SW 1271 (cell line): ENCODE results near the gene MNT.

Experiments
- DNase-seq, 2 experiments: peaks; one replicate each; lab custom pipeline; 2025; lab: John Stamatoyannopoulos, UW

The MNT gene

GRCh38 chr17:2380226-2380922 lies 20.5 kb downstream of the MNT start:
- no peak for DNase-seq

DNA sequence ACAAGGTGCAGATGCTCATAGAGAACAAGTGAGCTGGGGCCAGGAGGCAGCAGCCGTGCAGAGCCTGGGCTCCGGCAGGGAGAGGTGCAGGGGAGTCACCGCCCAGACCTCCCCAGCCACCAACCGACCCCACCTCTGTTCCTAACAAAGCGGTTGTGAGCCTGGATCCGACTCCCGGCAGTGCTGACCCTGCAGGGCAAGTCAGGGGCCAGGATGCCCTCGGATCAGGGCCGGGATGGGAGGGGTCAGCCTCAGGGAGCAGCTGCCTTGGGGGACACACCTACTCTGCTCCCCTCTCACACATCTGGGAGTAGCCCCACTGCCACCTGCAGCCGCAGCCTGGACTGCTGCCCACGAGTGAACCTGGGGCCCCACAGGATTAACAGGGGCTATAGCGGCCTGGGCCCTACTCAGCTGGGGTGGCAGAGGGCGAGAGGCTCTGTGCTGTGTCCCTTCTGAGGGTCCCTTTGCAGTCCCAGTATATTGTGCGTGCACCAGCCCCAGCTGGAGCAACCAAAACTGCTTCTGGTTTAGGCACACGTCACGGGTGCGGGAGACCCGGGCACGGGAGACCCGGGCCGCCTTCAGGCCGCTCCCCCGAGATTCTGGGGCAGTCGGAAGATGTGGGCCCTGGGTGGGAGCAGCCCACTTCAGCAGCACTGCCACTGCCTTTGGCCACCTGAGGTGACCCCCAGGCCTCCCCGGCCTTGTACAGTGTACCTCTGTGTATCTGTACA lies 21.2 kb downstream of the MNT start:
- DNase-seq = no peak

GRCh38 chr17:2378905-2379304 lies 22.0 kb downstream of the MNT start:
- DNase-seq = no peak

- DNase-seq = no peak
These were observed 23.2 kb downstream of the MNT start for GRCh38 chr17:2377659-2378058.

GRCh38 chr17:2376107-2376506 lies 24.8 kb downstream of the MNT start:
- no peak for DNase-seq

DNA sequence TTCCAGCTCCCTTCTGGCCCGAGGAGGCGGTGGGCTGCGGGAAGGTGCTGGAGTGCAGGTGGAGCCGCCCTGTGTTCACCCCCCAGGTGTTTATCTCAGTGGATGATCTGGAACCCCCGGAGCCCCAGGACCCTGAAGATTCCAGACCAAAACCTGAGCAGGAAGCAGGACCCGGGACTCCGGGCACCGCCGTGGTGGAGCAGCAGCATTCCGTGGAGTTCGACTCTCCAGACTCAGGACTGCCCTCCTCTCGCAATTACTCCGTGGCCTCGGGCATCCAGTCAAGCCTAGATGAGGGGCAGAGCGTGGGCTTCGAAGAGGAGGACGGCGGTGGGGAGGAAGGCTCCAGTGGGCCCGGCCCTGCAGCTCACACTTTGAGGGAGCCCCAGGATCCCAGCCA lies 25.5 kb downstream of the MNT start:
- no peak for DNase-seq

GRCh38 chr17:2374549-2375285 lies 26.1 kb downstream of the MNT start:
- no peak for DNase-seq

- no peak for DNase-seq
These were observed 27.7 kb downstream of the MNT start for GRCh38 chr17:2373179-2373578.

DNA sequence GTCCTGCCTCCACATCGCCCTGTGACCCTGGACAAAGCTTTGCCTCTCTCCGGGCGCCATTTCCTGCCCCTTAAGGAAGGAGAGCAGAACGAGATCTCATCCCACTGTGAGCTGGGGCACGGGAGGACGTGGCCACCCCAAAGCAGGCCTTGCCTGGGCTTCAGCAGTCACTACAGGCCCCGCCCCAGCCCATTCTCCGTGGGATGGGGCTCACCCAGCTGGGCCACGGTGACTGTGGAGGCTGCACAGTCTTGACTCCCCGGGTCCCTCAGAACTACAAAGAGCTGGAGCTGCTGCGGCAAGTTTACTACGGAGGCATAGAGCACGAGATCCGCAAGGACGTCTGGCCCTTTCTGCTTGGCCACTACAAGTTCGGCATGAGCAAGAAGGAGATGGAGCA lies 28.2 kb downstream of the MNT start:
- DNase-seq = no peak

DNA sequence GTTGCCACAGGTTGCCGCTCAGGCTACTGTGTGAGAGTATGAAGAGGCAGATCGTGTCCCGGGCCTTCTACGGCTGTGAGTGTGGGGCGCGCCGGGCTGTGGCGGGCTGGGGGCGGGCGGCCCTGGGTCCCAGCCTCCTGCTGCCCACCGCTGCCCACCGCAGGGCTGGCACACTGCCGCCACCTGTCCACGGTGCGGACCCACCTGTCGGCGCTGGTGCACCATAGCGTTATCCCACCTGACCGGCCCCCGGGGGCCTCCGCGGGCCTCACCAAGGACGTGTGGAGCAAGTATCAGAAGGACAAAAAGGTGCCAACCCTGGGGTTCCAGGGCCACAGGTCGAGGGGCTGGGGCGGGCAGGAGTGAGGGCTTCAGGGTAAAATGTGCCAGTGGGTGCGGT lies 28.7 kb downstream of the MNT start:
- DNase-seq = no peak

GRCh38 chr17:2371183-2372130 lies 29.4 kb downstream of the MNT start:
- no peak for DNase-seq

- no peak for DNase-seq
These were observed 30.7 kb downstream of the MNT start for GRCh38 chr17:2370211-2370589.

GRCh38 chr17:2369551-2370210 lies 31.2 kb downstream of the MNT start:
- DNase-seq = no peak

- DNase-seq = no peak
These were observed 31.8 kb downstream of the MNT start for GRCh38 chr17:2369039-2369438.

GRCh38 chr17:2368359-2368758 lies 32.5 kb downstream of the MNT start:
- DNase-seq = no peak

GRCh38 chr17:2366747-2367494 lies 33.9 kb downstream of the MNT start:
- no peak for DNase-seq

GRCh38 chr17:2365132-2365531 lies 35.7 kb downstream of the MNT start:
- no peak for DNase-seq

GRCh38 chr17:2364763-2365116 lies 36.1 kb downstream of the MNT start:
- no peak for DNase-seq

GRCh38 chr17:2363851-2364762 lies 36.8 kb downstream of the MNT start:
- DNase-seq = no peak

DNA sequence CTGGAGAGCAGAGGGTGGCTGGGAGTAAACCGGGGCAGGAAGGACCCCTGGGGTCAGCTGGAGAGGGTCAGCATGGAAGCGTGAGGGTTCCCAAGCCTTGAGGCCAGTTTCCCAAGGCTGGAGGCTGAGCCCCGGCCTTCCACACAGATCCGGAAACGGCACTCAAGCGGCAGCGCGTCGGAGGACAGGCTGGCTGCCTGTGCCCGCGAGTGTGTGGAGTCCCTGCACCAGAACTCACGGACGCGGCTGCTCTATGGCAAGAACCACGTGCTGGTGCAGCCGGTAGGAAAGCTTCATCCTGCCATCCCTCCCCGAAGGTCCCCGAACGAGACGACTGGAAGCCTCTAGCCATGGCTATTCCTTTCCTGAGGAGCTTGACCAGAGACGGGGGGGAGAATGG lies 37.5 kb downstream of the MNT start:
- DNase-seq = no peak
